Endothelial cell (in vitro differentiated cells): ENCODE data around the gene TTC34. TPM values are rescaled to one million over a fixed set of nuclear protein-coding genes. Genes with fewer than 3 reads are reported as not detected.

Experiments
- DNase-seq: peaks from one replicate; pipeline ENCODE4 v3.0.0; 2021; ENCODE audit warnings: low spot score
- H3K27ac Mint-ChIP-seq: one replicate; pipeline ENCODE4 v1.8.0; 2021; ENCODE audit warnings: mixed read lengths, inconsistent platforms; ENCODE audit not compliant: unreplicated experiment
- H3K27me3 Mint-ChIP-seq: one replicate; pipeline ENCODE4 v1.8.0; 2021; ENCODE audit warnings: mild to moderate bottlenecking, moderate library complexity, mixed read lengths, inconsistent platforms; ENCODE audit not compliant: unreplicated experiment
- H3K36me3 Mint-ChIP-seq: one replicate; pipeline ENCODE4 v1.8.0; 2021; ENCODE audit warnings: mild to moderate bottlenecking, low read depth, mixed read lengths, inconsistent platforms; ENCODE audit not compliant: unreplicated experiment
- H3K4me1 Mint-ChIP-seq: one replicate; pipeline ENCODE4 v1.8.0; 2021; ENCODE audit warnings: mild to moderate bottlenecking, mixed read lengths, inconsistent platforms; ENCODE audit not compliant: unreplicated experiment
- H3K4me3 Mint-ChIP-seq: one replicate; pipeline ENCODE4 v1.8.0; 2021; ENCODE audit warnings: mild to moderate bottlenecking, mixed read lengths, inconsistent platforms; ENCODE audit not compliant: unreplicated experiment
- H3K9me3 Mint-ChIP-seq: one replicate; pipeline ENCODE4 v1.8.0; 2021; ENCODE audit warnings: mixed read lengths, inconsistent platforms; ENCODE audit not compliant: unreplicated experiment
- total RNA-seq: library from RNA; stranded (reverse); fragmentation: NEBNext Ultra II Directional; extraction: Animal tissue kit (Norgen Biotek cat#: 25700); gene quantifications from one replicate; pipeline ENCODE4 v1.2.1, GENCODE V29; 2021; ENCODE audit not compliant: unreplicated experiment
- TF ChIP-seq, protein P1 (sequence below): fragments of 200-600 bp; sonication (generic); IDR thresholded peaks from one replicate; pipeline ENCODE4 v1.5.0; 2021; ENCODE audit warnings: antibody characterized with exemption; ENCODE audit not compliant: unreplicated experiment

TTC34 gene
- total RNA-seq, 1 donor from 2014 or later = 0.82 TPM

DNA sequence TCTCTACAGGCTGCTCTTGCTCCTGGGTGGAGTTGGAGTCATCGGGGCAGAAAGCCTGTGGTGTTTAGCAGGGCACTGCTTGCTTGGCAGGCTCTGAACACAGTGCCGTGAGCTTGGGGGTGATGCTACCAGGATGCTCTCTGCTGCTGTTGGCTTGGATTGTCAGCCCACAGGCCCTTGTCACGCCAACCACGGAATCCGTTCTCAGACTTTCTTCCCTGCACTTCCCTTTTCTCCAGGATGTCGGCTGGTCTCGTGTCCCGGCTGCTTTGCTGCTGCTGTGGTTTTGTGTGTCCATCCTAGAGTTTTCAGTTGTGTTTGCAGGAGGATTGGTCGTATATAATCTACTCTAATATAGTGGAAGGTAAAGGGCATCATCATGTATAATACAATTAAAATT, 44.4 kb upstream of the TTC34 start:
- Mint-ChIP-seq H3K36me3 (peaks cover 3% of the 10 kb centered on the region), H3K4me1 (no peaks in the 10 kb centered on the region), H3K4me3 (no peak overlapping the region), H3K27ac (no peak overlapping the region), H3K9me3 (peaks cover 13% of the 10 kb centered on the region), H3K27me3 (peaks cover 4% of the 10 kb centered on the region)
- no peak for DNase-seq
- TF ChIP-seq, protein P1, sequence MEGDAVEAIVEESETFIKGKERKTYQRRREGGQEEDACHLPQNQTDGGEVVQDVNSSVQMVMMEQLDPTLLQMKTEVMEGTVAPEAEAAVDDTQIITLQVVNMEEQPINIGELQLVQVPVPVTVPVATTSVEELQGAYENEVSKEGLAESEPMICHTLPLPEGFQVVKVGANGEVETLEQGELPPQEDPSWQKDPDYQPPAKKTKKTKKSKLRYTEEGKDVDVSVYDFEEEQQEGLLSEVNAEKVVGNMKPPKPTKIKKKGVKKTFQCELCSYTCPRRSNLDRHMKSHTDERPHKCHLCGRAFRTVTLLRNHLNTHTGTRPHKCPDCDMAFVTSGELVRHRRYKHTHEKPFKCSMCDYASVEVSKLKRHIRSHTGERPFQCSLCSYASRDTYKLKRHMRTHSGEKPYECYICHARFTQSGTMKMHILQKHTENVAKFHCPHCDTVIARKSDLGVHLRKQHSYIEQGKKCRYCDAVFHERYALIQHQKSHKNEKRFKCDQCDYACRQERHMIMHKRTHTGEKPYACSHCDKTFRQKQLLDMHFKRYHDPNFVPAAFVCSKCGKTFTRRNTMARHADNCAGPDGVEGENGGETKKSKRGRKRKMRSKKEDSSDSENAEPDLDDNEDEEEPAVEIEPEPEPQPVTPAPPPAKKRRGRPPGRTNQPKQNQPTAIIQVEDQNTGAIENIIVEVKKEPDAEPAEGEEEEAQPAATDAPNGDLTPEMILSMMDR = no peak

DNA sequence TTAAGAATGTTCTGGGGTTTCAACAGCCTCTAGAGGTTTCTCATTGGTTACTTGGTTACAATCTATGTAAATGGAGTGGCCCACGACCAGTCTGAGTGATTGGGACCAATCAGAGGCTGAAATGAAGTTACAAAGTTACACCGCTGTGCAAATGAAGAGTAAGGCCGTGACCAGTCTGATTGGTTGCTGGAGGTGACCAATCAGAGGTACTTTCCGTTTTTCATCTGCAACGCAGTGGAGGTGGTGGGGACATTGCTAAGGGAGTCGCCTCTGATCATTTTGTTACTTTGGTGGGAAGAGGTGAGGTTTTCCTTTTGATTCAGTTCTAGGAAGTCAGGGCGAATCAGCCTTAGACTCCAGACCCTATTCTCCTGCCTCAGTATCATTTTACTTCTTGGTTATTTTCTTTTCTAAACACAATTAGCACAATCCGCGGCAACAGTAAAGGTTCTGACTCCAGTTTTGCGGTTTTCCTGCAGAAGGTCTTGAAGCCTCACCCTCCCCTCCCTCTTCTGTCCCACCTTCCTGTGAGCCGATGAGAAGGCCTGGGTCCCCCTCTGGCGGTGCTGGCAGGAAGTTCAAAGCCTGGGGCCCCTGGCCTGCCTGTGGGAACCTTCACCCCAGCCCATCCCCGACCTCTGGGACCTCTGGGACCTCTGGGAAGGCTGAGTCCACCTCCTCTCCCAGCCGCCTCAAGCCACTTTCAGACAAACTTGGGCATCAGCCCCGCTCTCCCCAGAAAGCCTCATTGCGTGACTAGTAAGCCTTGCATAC, 38.7 kb upstream of the TTC34 start:
- TF ChIP-seq, protein P1 = no peak
- no peak overlapping the region for H3K27ac Mint-ChIP-seq
- H3K27me3 Mint-ChIP-seq = peaks cover 1% of the 10 kb centered on the region
- H3K4me1 Mint-ChIP-seq = no peaks in the 10 kb centered on the region
- H3K9me3 Mint-ChIP-seq = peaks cover 6% of the 10 kb centered on the region
- no peaks in the 10 kb centered on the region for H3K36me3 Mint-ChIP-seq
- no peak overlapping the region for H3K4me3 Mint-ChIP-seq
- DNase-seq = peak; percentile 18

DNA sequence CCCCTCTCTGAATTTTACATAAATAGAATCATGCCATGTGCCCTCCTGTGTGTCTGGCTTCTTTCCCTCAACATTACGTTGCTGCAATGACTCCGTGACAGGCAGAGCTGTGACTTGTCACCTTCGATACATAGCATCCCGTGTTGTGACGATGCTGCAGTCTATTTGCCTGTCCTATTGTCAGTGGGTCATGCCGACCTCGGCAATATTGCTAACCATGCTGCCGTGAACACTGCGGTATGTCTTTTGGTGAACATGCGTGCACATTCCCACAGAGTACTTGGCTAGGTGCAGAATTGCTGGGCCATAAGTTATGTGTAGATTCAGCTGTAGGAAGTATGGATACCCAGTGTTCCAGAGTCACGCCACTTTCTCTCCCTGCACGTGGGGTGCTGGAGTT, 36.3 kb upstream of the TTC34 start:
- Mint-ChIP-seq H3K4me1 (no peaks in the 10 kb centered on the region), H3K27me3 (peaks cover 6% of the 10 kb centered on the region), H3K9me3 (no peaks in the 10 kb centered on the region), H3K27ac (no peak overlapping the region), H3K4me3 (no peak overlapping the region), H3K36me3 (no peaks in the 10 kb centered on the region)
- no peak for DNase-seq
- TF ChIP-seq, protein P1 = no peak

DNA sequence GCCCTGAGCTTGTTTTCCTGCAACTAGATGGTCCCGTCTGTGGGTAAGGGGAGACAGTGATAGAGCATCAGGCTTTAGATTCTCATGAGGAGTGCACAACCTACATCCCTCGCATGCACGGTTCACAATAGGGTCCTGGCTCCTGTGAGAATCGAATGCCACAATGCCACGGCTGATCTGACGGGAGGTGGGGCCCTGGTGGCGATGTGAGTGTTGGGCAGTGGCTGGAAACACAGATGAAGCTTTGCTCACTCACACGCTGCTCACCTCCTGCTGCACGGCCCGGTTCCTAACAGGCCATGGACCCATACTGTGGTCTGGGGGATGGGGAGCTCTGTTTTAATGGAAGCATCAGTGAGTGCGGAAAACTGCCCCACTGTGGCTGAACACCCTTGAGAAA, 35.8 kb upstream of the TTC34 start:
- no peaks in the 10 kb centered on the region for H3K9me3 Mint-ChIP-seq

More for the DNA sequence above, 35.8 kb upstream of the TTC34 start:
- H3K36me3 Mint-ChIP-seq = no peaks in the 10 kb centered on the region
- no peak overlapping the region for H3K4me3 Mint-ChIP-seq
- peaks cover 6% of the 10 kb centered on the region for H3K27me3 Mint-ChIP-seq
- TF ChIP-seq, protein P1 = no peak
- no peak for DNase-seq
- H3K4me1 Mint-ChIP-seq = no peaks in the 10 kb centered on the region
- H3K27ac Mint-ChIP-seq = no peak overlapping the region
